Activated CD4-positive, CD25-positive, alpha-beta regulatory T cell (primary cell): ENCODE data around the gene SBF1.
"Not testable (repeated sequence)": the region's sequence is repeated elsewhere in the genome, so short reads cannot be mapped to it uniquely, and the experiment has no call there.

Experiments used
- DNase-seq, 4 experiments: peaks; one replicate each; lab custom pipeline; 2025; lab: John Stamatoyannopoulos, UW

Gene SBF1

DNA sequence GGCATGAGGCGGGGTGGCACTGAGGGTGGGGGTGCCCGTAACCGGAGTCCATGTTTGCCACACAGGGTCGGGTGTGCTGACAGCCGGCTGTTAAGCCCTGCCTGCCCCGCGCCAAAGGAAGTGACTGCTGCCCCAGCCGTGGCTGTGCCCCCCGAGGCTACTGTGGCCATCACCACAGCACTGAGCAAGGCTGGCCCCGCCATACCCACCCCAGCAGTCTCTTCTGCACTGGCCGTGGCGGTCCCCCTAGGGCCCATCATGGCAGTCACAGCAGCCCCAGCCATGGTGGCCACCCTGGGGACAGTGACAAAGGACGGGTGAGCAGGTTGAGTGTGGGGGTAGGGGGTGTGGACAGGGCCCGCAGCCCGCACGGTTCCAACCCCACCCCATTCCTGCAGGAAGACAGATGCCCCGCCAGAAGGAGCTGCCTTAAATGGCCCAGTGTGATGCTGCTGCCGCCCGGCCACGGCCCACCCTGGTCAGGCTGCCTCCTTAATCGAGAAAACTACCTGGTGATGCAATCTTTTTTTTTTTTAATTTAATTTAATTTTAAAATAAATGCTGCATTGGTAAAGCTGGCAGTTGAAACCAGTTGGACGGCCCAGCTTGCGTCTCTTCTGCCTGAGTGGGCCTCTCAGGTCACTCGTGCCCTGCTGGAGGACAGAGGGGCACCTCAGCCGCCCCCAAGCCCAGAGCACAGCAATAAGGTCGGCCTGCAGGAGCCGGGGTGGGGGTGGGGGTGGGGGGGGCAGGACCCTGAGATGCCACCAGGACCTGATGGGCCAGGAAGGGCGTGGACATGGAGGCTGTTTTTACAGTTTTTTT, 30.8 kb downstream of the SBF1 start:
- DNase-seq = no peak

DNA sequence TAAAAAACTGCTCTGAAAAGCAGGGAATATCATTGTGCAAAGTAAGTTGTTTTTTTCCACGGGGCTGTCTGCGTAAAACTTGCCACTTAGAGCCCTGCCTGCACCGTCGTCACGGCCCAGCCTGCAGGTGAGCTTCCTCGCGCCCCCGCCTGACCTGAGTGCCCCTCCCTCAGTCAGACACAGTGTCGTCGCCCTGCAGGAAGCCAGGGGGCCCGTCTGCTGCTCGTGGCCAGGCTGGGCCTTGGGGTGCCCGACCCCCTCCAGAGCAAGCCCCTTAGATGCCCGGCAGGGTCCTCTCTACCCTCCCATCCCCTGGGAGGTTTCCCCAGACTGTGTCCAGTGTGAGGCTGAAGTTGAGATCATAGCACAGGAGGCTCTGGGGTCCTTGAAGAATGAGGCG, 31.6 kb downstream of the SBF1 start:
- DNase-seq = no peak

DNA sequence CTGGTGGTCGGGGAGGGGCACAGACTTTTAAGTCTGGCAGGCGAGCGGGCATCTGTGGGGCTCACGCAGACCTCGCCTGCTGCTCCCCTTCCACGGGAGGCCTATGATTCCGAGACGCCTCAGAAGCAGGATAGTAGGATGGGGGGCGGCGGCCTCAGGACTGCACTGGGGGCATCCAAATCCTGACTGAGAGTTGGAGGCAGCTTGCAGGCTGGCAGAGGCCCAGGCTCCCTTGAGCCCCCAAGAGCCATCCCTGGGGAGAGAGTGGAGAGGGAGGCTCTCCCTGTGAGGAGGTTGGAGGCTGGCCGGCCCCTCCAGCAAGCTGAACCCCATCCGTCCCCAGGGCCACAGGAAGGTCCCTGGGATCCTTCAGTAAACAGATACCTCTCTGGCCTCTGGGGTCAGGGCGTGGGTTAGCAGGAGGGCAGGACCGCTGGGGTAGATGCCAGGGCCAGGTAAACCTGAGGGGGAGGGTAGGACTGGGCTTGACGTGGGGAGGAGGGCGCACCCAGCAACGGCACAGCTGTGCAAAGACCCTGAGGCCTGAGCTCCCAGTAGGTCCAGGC, 33.3 kb downstream of the SBF1 start:
- DNase-seq = no peak

DNA sequence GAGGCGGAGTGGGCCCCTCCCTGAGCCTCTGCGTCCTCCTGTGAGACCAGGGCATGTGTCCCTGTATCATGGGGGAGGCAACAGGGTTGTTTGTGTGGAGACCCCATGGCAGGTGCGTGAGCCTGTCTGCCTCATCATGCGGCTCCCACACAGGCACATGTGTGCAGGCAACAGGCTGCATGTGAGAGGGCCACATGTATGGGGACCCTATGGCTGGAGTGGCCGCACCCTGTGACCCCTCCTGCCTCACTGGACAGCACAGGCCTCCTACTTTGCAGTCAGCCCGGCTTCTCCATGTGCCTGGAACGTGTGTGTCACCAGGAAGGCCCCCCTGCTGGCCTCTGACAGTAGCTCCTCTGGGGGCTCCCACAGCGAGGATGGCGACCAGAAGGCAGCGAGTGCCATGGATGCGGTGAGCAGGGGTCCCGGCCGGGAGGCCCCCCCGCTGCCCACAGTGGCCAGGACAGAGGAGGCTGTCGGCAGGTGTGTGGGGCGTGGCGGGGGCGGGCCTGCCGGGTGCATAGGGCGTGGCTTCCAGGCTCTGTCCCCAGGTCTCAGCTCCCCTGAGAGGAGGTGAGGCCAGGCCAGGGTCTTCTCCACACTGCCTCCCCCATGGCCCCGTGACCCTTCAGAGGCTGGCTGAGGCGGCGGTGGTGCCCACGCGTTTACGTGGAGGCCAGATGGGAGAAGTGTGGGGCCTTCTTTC, 34.1 kb downstream of the SBF1 start:
- no peak for DNase-seq

DNA sequence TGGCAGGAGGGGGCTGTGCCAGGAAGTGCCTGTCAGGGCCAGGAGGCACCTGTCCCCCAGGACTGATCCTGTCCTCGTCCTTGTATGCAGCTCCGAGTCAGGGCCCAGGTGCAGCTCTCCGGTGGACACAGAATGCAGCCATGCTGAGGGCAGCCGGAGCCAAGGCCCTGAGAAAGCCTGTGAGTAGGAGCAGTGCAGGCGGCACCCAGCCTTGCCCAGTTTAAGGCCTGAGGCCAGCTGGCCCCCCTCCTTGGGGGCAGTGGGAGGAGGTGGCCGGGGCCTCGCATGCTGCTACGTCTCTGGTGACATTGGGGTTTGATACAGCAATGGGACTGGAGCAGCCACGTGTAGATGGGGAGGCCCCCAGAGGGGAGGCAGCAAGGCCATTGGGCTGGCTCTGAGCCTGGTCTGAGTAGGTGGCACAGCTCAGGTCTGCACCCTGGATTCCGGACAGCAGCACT, 34.9 kb downstream of the SBF1 start:
- no peak for DNase-seq

DNA sequence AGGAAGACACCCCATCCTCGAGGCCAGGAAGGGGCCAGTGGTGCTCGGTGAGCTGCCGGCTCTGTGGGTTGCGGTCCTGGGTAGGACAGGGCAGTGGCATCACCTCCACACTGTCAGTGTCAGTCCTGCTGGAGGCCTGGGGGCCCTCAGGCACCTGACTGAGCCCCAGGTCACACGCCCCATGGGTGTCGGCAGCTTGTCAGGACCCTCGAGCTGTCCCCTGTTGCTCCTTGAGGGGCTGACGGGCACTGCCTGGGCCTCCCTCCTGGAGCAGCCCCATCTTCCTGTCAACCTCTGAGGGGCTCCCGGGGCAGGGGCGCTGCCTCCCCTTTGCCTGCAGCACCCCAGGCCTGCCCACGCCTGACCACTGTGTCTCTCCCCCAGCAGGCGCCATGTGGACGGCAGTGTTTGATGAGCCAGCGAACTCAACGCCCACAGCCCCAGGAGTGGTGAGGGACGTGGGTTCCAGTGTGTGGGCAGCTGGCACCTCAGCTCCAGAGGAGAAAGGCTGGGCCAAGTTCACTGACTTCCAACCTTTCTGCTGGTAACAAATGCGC, 35.4 kb downstream of the SBF1 start:
- DNase-seq = no peak

DNA sequence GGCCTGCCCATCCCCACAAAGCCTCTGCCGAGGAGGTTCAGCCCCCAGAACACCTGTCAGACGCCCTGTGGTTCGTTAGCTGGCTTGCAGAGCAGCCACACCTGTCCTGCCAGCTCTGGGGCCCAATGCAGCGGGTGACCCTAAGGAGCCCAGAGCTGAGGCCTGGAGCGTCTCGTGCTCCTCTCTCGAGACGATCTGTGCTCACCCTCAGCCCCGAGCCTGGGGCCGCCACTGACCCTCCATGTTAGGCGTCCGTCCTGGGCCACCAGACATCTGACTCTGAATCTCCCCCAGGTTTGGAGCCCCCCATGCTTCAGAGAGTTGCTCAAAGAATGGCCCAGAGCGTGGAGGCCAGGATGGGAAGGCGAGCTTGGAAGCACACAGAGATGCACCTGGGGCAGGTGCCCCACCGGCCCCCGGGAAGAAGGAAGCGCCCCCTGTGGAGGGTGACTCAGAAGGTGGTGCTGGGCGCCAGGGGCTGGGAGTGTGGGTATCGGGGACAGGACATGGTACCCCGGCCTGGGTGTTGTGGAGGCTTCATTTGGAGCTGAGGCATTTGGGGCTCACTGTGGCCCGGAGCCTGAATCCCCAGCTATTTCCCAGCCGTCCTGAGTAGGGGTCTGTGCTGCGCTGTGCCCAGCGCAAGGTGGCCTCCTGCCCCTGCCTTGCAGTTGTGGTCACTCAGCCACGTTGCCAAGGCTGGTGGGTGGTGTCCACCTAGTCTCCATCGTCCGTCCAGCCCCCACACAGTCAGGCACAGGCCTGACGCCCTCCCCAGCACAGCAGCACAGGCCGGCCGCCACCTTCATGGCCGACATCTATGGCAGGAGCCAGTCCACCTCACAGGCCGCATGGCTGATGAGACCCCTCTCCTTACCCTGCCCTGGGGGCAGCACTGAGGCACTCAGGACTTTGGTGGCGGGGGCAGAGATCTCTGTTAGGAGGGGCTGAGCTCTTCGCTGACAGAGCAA, 36.2 kb downstream of the SBF1 start:
- no peak for DNase-seq

DNA sequence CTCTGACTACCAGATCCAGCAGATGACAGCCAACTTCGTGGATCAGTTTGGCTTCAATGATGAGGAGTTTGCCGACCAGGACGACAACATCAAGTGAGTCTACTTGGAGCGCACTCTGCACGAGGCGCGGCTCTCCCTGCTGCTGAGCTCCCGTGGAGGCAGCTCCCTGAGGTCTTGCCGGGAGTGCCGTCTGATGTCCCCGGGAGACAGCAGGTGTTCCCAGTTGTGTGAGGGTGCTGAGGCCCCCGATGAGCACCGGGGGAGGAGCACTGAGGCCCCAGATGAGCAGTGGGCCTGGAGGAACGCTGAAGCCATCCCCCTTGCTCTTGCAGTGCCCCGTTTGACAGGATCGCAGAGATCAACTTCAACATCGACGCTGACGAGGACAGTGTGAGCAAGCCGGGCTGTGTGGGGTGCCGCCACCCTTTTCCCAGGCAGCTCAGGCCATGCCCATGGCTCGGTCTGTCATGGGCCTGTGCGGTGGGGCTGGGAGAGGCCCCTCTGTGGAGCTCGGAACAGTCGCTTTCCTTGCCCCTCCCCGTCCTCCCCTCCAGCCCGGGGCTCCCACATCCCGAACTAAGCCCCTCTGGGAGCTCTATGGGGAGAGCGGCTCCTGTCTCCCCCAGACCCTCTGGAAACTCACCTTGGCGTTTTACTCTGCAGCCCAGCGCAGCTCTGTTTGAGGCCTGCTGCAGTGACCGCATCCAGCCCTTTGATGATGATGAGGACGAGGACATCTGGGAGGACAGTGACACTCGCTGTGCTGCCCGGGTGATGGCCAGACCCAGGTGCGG, 37.1 kb downstream of the SBF1 start:
- no peak for DNase-seq

DNA sequence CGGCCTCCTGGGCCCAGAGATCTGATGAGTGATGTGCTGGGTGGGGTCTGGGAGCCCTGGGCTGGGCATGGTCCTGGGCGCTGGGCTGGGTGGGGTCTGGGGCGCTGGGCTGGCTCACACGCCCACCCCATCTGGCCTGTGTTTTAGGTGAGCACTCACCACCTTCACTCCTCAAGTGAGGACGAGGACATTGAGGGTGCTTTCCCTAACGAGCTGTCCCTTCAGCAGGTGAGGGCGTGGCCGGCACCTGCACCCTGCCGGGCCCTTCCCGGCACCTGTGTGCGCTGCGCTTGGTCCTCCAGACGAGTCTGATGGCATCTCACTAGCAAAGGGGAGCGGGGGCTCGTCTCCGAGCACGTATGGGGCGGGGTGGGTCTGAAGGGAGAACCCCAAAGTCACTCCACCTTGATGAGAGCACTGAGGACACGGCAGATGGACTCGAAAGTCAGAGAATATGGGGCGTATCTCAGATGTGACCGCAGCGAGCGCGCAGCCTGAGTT, 37.9 kb downstream of the SBF1 start:
- DNase-seq = no peak

DNA sequence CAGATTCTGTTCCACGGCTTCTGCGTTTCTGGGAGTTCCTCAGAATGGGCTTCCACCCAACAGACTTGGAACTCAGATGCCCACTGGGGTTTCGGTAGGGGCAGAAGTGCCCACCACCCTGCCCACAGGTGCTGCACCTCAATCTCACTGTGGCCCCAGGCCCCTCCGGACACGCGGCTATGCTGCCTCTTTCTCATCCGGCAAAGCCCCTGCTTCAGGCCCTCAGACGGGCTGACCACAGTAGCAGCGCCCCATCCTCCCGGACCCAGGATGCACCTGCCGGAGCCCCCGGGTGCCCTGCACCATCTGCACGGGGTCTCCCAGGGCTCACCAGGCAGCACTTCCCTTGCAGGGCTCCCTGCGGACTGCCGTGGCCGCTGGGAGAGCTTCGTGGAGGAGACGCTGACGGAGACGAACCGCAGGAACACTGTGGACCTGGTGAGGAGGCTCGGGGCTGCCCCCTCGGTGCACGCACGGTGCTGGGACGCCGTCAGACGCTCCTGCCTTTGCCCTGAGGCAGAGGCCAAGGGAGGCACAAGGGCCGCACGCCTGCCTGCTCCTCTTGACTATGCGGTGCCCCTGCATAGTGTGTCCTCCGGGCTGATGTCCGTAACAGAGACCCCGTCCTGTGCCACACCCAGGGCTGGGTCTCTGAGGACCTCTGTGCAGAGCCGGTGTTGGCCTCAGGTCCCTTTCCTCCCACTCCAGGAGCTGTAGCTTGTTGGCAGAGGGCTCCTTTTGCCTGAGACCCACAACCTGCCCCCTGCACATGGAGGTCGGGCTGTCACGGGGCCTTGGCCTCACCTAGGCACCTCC, 38.6 kb downstream of the SBF1 start:
- DNase-seq = no peak

DNA sequence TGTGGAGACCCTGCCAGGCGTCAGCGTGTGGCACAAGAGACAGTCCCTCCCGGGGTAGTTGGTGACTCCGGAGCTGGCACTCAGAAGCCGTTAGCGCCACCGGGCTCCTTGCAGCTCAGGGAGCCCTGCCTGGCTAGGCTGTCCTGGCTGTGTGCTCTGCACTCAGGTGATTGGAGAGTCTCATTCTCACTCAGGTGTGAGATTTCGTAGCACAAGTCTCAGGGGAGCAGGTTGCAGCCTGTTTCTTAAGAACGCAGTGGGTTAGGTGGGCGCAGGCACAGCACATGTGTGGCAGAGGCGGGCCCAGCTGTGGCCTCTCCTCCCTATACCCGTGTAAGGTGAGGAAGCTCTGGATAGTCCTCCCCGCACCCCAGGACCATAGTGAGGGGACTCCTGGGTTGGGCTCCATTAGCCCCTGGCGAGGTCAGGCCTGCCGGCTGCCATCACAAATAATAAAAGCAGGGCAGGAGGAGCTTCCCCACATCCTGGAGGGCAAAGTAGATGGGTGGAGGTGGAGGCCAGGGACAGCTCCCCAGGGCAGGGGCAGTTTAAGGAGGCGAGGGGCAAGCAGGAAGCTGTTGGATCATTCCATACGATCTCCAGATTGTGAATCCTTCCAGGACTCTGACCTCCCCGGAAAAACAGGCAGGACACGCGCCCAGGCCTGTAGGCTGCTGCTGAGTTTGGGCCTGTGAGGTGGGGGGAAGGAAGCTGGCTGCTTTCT, 39.4 kb downstream of the SBF1 start:
- DNase-seq = no peak

DNA sequence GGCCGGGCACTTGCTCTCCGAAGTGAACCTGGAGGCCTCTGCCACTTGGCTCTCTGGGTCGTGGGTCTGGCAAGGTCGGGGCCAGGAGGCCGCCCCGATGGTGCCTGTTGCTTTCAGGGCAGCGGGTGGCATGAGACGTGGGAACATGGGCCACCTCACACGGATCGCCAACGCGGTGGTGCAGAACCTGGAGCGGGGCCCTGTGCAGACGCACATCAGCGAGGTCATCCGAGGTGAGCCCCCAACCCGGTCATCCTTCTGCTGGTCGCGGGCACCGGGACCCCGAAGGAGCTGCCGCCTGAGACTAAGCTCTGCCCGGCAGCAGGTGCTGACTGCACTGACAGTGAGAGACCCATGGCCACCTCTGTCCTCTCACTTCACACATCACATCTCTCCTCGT, 40.0 kb downstream of the SBF1 start:
- DNase-seq = no peak

DNA sequence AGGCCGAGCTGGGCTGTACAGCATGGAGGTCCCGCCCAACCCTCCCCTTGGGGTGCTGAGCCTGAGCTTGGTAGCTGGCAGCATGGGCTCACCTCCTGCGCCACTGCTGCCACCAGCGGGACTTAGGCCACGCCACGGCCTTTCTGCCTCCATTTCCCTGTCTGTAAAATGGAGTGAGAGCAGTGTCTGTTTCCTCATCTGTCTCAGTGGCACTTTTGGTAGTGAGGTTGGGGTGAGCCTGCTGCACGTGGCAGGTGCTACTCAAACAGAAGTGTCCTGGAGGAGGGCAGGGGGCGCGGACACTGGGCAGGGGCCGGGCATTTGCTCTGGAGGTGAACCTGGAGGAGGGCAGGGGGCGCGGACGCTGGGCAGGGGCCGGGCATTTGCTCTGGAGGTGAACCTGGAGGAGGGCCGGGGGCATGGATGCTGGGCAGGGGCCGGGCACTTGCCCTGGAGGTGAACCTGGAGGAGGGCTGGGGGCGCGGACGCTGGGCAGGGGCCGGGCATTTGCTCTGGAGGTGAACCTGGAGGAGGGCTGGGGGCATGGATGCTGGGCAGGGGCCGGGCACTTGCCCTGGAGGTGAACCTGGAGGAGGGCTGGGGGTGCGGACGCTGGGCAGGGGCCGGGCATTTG, 41.8 kb downstream of the SBF1 start:
- not testable (repeated sequence) for DNase-seq

DNA sequence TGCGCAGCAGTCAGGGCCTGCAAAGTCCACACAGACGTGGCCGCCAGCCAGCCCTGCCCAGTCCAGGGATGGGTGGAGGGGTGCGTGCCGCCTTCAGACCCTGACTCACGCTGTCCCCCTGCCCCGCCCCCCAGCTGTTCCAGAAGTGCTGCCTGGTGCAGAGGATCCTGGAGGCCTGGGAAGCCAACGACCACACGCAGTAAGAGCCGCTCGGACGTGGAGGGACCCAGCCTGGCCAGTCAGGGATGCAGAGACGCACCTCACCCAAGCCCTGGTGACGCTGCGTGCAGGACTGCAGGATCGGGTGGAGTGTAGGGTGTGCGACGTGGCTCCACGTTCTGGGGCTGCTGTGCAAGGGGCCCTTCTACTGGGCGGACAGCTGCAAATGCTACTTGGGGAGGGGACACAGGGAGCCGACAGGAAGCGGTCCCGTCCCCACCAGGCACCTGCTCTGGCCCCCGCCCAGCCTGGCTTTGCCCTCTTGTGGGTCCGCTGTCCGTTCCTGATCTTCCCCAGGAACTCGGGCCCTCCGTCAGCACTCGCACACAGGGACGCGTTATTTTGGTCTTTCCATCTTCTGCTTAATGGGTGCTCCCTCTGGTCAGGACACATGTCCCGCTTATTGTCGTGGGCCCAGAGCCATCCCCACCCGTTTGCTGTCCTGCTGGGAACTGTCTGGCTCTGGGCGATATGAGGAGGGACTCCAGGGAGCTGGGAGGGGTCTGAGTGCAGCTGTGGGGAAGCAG, 42.5 kb downstream of the SBF1 start:
- no peak for DNase-seq

DNA sequence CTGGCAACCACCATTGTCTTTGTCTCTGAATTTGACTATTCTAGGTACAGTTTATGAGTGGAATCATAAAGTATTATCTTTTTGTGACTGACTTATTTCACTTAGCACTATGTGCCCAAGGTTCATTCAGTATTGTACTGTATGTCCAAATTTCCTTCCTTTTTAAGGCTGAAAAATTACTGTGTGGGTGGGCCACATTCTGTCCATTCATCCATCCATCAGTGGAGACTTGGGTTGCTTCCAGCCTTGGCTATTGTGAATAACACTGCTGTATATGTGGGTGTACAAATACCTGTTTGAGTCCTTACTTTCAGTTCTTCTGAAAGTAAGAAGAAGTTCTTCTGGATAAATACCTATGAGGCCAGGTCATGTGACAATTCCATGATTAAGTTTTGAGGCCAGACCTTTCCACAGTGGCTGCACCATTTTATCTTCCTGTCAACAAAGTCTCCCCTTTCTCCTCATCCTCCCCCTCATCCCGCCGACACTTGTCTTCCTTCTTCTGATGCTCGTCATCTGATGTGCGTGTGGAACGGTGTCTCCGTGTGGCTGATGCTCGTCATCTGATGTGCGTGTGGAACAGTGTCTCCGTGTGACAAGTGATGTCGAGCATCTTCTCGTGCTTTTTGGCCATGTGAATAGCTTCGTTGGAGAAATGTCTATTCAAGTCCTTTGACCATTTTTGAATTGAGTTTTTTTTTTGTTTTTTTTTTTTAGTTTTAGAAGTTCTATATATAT, 49.5 kb downstream of the SBF1 start:
- DNase-seq = no peak

DNA sequence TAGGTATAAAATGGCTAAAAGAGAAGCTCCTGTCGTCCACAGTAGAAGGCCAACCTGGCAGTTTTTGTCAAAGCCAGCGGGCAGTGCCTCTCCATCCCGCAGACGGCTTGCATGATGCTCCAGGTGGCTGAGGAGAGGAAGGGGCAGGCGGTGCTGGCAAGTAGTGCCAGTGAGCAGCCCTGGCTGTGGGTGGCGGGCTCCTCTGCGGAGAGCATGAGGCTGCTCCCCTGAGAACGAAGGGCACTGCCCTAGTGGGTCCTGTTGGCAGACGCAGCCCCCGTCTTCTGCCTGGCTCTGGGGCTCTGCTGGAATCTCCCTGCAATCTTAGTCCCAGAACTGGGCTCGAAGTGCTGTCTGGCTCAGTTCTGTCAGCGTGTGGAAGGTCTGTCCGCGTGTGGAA, 50.9 kb downstream of the SBF1 start:
- no peak for DNase-seq
